Measurements from ENCODE around the gene FMNL2. TPM values are rescaled to one million over a fixed set of nuclear protein-coding genes. Genes with fewer than 3 reads are reported as not detected.

The FMNL2 gene
- total RNA-seq, 1 experiment from 2014 or later: 33.6 TPM

DNA sequence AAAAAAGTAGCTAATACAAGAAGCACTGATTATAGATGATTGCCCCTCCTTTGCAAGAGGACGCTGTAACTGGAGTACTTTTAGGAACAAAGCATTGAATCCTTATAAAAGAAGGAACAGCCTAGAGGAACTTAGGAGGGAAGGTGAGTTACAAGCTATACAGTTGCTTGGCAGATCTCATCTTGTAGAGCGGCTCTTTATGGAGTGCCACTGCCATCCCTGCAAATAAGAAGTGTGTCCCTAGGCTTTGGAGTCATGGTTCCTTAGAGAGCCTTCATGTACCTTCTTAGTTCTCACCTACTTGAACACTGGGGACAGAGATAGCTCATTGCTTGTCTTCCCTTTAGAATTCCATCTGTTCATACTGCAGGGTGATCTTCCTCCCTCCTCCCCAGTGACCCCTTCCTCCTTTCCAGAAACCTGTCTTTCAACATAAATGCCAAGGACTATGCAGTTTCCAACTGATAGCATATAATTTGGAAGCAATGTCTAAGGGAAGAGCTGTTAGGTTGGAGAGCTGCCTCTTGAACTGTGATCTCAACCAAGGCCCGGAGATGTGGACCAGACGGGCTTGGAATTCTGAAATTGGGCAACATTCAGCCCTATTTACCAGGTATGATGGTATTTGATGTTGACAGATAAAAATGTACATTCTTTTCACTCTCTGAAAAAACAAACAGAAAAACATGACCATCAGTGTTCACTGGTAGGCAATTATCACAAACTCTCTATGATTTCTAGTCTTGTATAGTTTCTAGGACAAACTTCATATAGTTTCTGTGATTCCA is 7.5 kb downstream of the FMNL2 start:
- Histone ChIP-seq H4K91ac (ENCODE audit: insufficient read length, low read depth, low read length) (no peak overlapping the region), H3K18ac (ENCODE audit: insufficient read length, low read depth, low read length) (no peak overlapping the region), H3K4me1 (ENCODE audit: insufficient read depth, low read length) (no peaks in the 10 kb centered on the region), H2BK20ac (ENCODE audit: low read depth, low read length, poor library complexity, severe bottlenecking) (no peak overlapping the region), H2AK5ac (ENCODE audit: insufficient read length, low read length) (no peak overlapping the region), H3K23me2 (ENCODE audit: insufficient read length, low read depth, low read length, poor library complexity, severe bottlenecking) (no peaks in the 10 kb centered on the region), H3K27me3 (ENCODE audit: insufficient read depth, low read length) (no peaks in the 10 kb centered on the region), H3K79me2 (ENCODE audit: insufficient read depth, low read length) (peaks cover 11% of the 10 kb centered on the region; the same call in 1 of the 2 replicates), H2AFZ (ENCODE audit: low read length) (no peak overlapping the region), H3K23ac (ENCODE audit: insufficient read length, low read depth, low read length) (no peak overlapping the region), H2BK120ac (ENCODE audit: low read depth, low read length, poor library complexity, severe bottlenecking) (no peak overlapping the region), H4K20me1 (ENCODE audit: control insufficient read depth, insufficient read depth, insufficient read length) (no peaks in the 10 kb centered on the region), H3K9me3 (ENCODE audit: control insufficient read depth, low read depth, low read length) (no peaks in the 10 kb centered on the region), H3K14ac (ENCODE audit: insufficient read depth, low read length) (no peak overlapping the region), H3K4me2 (ENCODE audit: insufficient read depth, insufficient read length, low read length) (no peak overlapping the region), H3T11ph (ENCODE audit: low read length) (no peak overlapping the region), H2BK5ac (ENCODE audit: insufficient read length, low read length) (no peak overlapping the region), H3K4ac (ENCODE audit: low read depth, low read length) (no peak overlapping the region), H3K27ac (ENCODE audit: insufficient read length, low read depth, low read length) (no peak overlapping the region), H4K5ac (ENCODE audit: insufficient read length, low read depth, low read length) (no peak overlapping the region), H3K79me1 (ENCODE audit: insufficient read depth, low read depth, low read length, poor library complexity, severe bottlenecking) (peaks cover 6% of the 10 kb centered on the region), H3K56ac (ENCODE audit: insufficient read length, low read depth, low read length) (no peak overlapping the region), H2BK12ac (ENCODE audit: insufficient read length, low read depth, low read length) (no peak overlapping the region), H2BK15ac (ENCODE audit: low read depth, low read length) (no peak overlapping the region), H3K9ac (ENCODE audit: extremely low read depth, insufficient read length, low read length) (no peak overlapping the region), H4K8ac (replicated peaks; ENCODE audit: insufficient read length, low read depth, low read length) (no peak overlapping the region)
- Mint-ChIP-seq H3K9me3 (no peaks in the 10 kb centered on the region), H3K36me3 (ENCODE audit: insufficient read depth in 1 of 3, low read depth in 3 of 3) (peaks cover 11 to 18% (median 16%) of the 10 kb centered on the region in 3 experiments; a peak in 6 of 7 replicates), H3K4me1 (peaks cover 31 to 38% of the 10 kb centered on the region in 2 experiments), H3K4me3 (no peak overlapping the region), H3K27ac (no peak overlapping the region), H3K27me3 (ENCODE audit: low read depth) (no peaks in the 10 kb centered on the region)
- TF ChIP-seq, protein P1, sequence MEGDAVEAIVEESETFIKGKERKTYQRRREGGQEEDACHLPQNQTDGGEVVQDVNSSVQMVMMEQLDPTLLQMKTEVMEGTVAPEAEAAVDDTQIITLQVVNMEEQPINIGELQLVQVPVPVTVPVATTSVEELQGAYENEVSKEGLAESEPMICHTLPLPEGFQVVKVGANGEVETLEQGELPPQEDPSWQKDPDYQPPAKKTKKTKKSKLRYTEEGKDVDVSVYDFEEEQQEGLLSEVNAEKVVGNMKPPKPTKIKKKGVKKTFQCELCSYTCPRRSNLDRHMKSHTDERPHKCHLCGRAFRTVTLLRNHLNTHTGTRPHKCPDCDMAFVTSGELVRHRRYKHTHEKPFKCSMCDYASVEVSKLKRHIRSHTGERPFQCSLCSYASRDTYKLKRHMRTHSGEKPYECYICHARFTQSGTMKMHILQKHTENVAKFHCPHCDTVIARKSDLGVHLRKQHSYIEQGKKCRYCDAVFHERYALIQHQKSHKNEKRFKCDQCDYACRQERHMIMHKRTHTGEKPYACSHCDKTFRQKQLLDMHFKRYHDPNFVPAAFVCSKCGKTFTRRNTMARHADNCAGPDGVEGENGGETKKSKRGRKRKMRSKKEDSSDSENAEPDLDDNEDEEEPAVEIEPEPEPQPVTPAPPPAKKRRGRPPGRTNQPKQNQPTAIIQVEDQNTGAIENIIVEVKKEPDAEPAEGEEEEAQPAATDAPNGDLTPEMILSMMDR (conservative IDR thresholded peaks at IDR 0.05): no peak
- no CpG with 5 or more reads among the region's 4 CpGs for WGBS (ENCODE audit: extremely low coverage, insufficient read length, low lambda C conversion rate)
- DNase-seq: no peak

All from H9 (cell line).